Measurements from ENCODE around the gene NCMAP.

GRCh38 chr1:24652382-24652781 is 96.5 kb downstream of the NCMAP start:
- no peak for TF ChIP-seq CTCF (IDR thresholded peaks at IDR 0.05)
- no peak for TF ChIP-seq ZFX (IDR thresholded peaks at IDR 0.05; ENCODE audit: borderline replicate concordance)
